HG02852 (cell line): ENCODE results near the gene TMEM51.
"Not testable (repeated sequence)": the region's sequence is repeated elsewhere in the genome, so short reads cannot be mapped to it uniquely, and the experiment has no call there.

Source experiments
- ATAC-seq: cut with Tn5 transposase; IDR thresholded peaks from one replicate; pipeline ENCODE4 v1.9.1; 2021; ENCODE audit warnings: mild to moderate bottlenecking, moderate library complexity; ENCODE audit not compliant: unreplicated experiment

TMEM51 gene

GRCh38 chr1:15175324-15176094 is 22.0 kb downstream of the TMEM51 start:
- not testable (repeated sequence) for ATAC-seq

- ATAC-seq, result no peak
These were observed 22.6 kb downstream of the TMEM51 start for GRCh38 chr1:15176120-15176519.

- no peak for ATAC-seq
These were observed 23.5 kb downstream of the TMEM51 start for GRCh38 chr1:15176898-15177665.

- no peak for ATAC-seq
These were observed 24.2 kb downstream of the TMEM51 start for GRCh38 chr1:15177710-15178166.

GRCh38 chr1:15178571-15179484 is 25.3 kb downstream of the TMEM51 start:
- ATAC-seq, result no peak

GRCh38 chr1:15179485-15179883 is 25.9 kb downstream of the TMEM51 start:
- ATAC-seq, result no peak

- no peak for ATAC-seq
These were observed 26.6 kb downstream of the TMEM51 start for GRCh38 chr1:15180189-15180588.

GRCh38 chr1:15180945-15181523 is 27.5 kb downstream of the TMEM51 start:
- ATAC-seq, result no peak

GRCh38 chr1:15181564-15181963 is 28.0 kb downstream of the TMEM51 start:
- no peak for ATAC-seq

- ATAC-seq, result no peak
These were observed 31.1 kb downstream of the TMEM51 start for GRCh38 chr1:15184436-15185241.

- ATAC-seq, result no peak
These were observed 32.1 kb downstream of the TMEM51 start for GRCh38 chr1:15185617-15186016.

GRCh38 chr1:15186073-15186845 is 32.7 kb downstream of the TMEM51 start:
- no peak for ATAC-seq

- ATAC-seq, result no peak
These were observed 33.3 kb downstream of the TMEM51 start for GRCh38 chr1:15186846-15187151.

- ATAC-seq, result no peak
These were observed 33.9 kb downstream of the TMEM51 start for GRCh38 chr1:15187175-15188129.

GRCh38 chr1:15188130-15188524 is 34.6 kb downstream of the TMEM51 start:
- no peak for ATAC-seq

- ATAC-seq, result no peak
These were observed 35.1 kb downstream of the TMEM51 start for GRCh38 chr1:15188678-15189077.

GRCh38 chr1:15189692-15190370 is 36.3 kb downstream of the TMEM51 start:
- ATAC-seq, result no peak

- ATAC-seq, result no peak
These were observed 37.7 kb downstream of the TMEM51 start for GRCh38 chr1:15191267-15191666.
